ENCODE data around the gene AUTS2.

- TF ChIP-seq CEBPB (IDR thresholded peaks at IDR 0.05; ENCODE audit: borderline replicate concordance in 1 of 2, low read depth in 2 of 2, low read length in 2 of 2): no peak
- no peak for TF ChIP-seq CTCF (IDR thresholded peaks at IDR 0.05 in 2 of 3, conservative IDR thresholded peaks at IDR 0.05 in 1 of 3; ENCODE audit: control insufficient read depth in 2 of 3, extremely low read depth in 1 of 3, insufficient read depth in 1 of 3, low read depth in 3 of 3, low read length in 3 of 3)
These were observed 1069.1 kb downstream of the AUTS2 start for GRCh38 chr7:70667406-70667805.

All from GM12878 (cell line).